Neuron (in vitro differentiated cells): ENCODE data around the gene GPR68.

Experiments
- H2AFZ ChIP-seq: one replicate; pipeline ENCODE4 v1.6.1; 2013; ENCODE audit warnings: low read depth, mild to moderate bottlenecking, inconsistent platforms, low read length, moderate library complexity
- H3K27me3 ChIP-seq: one replicate; pipeline ENCODE4 v1.6.1; 2013; ENCODE audit warnings: low read length; ENCODE audit not compliant: insufficient read depth
- H3K36me3 ChIP-seq: one replicate; pipeline ENCODE4 v1.6.1; 2013; ENCODE audit warnings: low read length; ENCODE audit not compliant: insufficient read depth
- H3K4me1 ChIP-seq: one replicate; pipeline ENCODE4 v1.6.1; 2013; ENCODE audit warnings: low read length; ENCODE audit not compliant: insufficient read depth
- H3K4me3 ChIP-seq: 2 replicates; pipeline ENCODE4 v1.5.1; 2013; ENCODE audit warnings: mild to moderate bottlenecking, low read length, moderate library complexity
- H3K9me3 ChIP-seq: one replicate; pipeline ENCODE4 v1.6.1; 2013; ENCODE audit warnings: low read length

Gene GPR68

GRCh38 chr14:91241863-91242262, 2.6 kb downstream of the GPR68 start:
- Histone ChIP-seq H3K4me1 (peaks cover 11% of the 10 kb centered on the region), H2AFZ (no peak overlapping the region), H3K27me3 (no peaks in the 10 kb centered on the region), H3K4me3 (no peak overlapping the region), H3K36me3 (no peaks in the 10 kb centered on the region), H3K9me3 (no peaks in the 10 kb centered on the region)

GRCh38 chr14:91238661-91239060, 5.8 kb downstream of the GPR68 start:
- no peaks in the 10 kb centered on the region for H3K36me3 ChIP-seq
- H3K9me3 ChIP-seq = peaks cover 2% of the 10 kb centered on the region
- H2AFZ ChIP-seq = no peak overlapping the region
- no peaks in the 10 kb centered on the region for H3K4me1 ChIP-seq
- no peaks in the 10 kb centered on the region for H3K27me3 ChIP-seq
- H3K4me3 ChIP-seq = no peak overlapping the region

GRCh38 chr14:91238085-91238484, 6.4 kb downstream of the GPR68 start:
- Histone ChIP-seq H3K36me3 (no peaks in the 10 kb centered on the region), H3K9me3 (peaks cover 2% of the 10 kb centered on the region), H3K4me1 (no peaks in the 10 kb centered on the region), H3K4me3 (no peak overlapping the region), H2AFZ (no peak overlapping the region), H3K27me3 (no peaks in the 10 kb centered on the region)

- H2AFZ ChIP-seq = no peak overlapping the region
- peaks cover 2% of the 10 kb centered on the region for H3K9me3 ChIP-seq
- no peaks in the 10 kb centered on the region for H3K4me1 ChIP-seq
These were observed 7.3 kb downstream of the GPR68 start for GRCh38 chr14:91237219-91237618.

GRCh38 chr14:91235841-91236240, 8.7 kb downstream of the GPR68 start:
- no peaks in the 10 kb centered on the region for H3K4me1 ChIP-seq
- no peak overlapping the region for H2AFZ ChIP-seq
- no peaks in the 10 kb centered on the region for H3K36me3 ChIP-seq
- no peak overlapping the region for H3K4me3 ChIP-seq
- H3K9me3 ChIP-seq = peaks cover 2% of the 10 kb centered on the region
- H3K27me3 ChIP-seq = no peaks in the 10 kb centered on the region

More at GRCh38 chr14:91237219-91237618, 7.3 kb downstream of the GPR68 start:
- H3K36me3 ChIP-seq = no peaks in the 10 kb centered on the region
- H3K27me3 ChIP-seq = no peaks in the 10 kb centered on the region
- no peak overlapping the region for H3K4me3 ChIP-seq

- H2AFZ ChIP-seq = no peak overlapping the region
- no peaks in the 10 kb centered on the region for H3K36me3 ChIP-seq
- no peak overlapping the region for H3K4me3 ChIP-seq
- H3K4me1 ChIP-seq = no peaks in the 10 kb centered on the region
- peaks cover 4% of the 10 kb centered on the region for H3K9me3 ChIP-seq
- H3K27me3 ChIP-seq = no peaks in the 10 kb centered on the region
These were observed 9.8 kb downstream of the GPR68 start for GRCh38 chr14:91234791-91235114.

- Histone ChIP-seq H3K4me1 (no peaks in the 10 kb centered on the region), H3K27me3 (no peaks in the 10 kb centered on the region), H3K36me3 (no peaks in the 10 kb centered on the region), H2AFZ (no peak overlapping the region), H3K4me3 (no peak overlapping the region), H3K9me3 (peaks cover 5% of the 10 kb centered on the region)
These were observed 10.3 kb downstream of the GPR68 start for GRCh38 chr14:91233936-91234790.

- Histone ChIP-seq H3K27me3 (no peaks in the 10 kb centered on the region), H3K4me3 (no peak overlapping the region), H3K4me1 (no peaks in the 10 kb centered on the region), H2AFZ (no peak overlapping the region), H3K9me3 (peaks cover 5% of the 10 kb centered on the region), H3K36me3 (no peaks in the 10 kb centered on the region)
These were observed 11.9 kb downstream of the GPR68 start for GRCh38 chr14:91232603-91233002.

GRCh38 chr14:91232052-91232451, 12.5 kb downstream of the GPR68 start:
- Histone ChIP-seq H3K4me3 (no peak overlapping the region), H3K36me3 (no peaks in the 10 kb centered on the region), H3K9me3 (peaks cover 5% of the 10 kb centered on the region), H3K27me3 (no peaks in the 10 kb centered on the region), H2AFZ (no peak overlapping the region), H3K4me1 (no peaks in the 10 kb centered on the region)

GRCh38 chr14:91231446-91231845, 13.1 kb downstream of the GPR68 start:
- Histone ChIP-seq H3K4me3 (no peak overlapping the region), H3K9me3 (peaks cover 5% of the 10 kb centered on the region), H3K27me3 (no peaks in the 10 kb centered on the region), H3K36me3 (no peaks in the 10 kb centered on the region), H2AFZ (no peak overlapping the region), H3K4me1 (no peaks in the 10 kb centered on the region)

- H2AFZ ChIP-seq = no peak overlapping the region
- H3K4me1 ChIP-seq = no peaks in the 10 kb centered on the region
- peaks cover 5% of the 10 kb centered on the region for H3K9me3 ChIP-seq
- no peak overlapping the region for H3K4me3 ChIP-seq
- no peaks in the 10 kb centered on the region for H3K36me3 ChIP-seq
- no peaks in the 10 kb centered on the region for H3K27me3 ChIP-seq
These were observed 14.0 kb downstream of the GPR68 start for GRCh38 chr14:91230397-91231035.

GRCh38 chr14:91229743-91230200, 14.7 kb downstream of the GPR68 start:
- no peaks in the 10 kb centered on the region for H3K27me3 ChIP-seq
- no peaks in the 10 kb centered on the region for H3K4me1 ChIP-seq
- H3K4me3 ChIP-seq = no peak overlapping the region
- H3K36me3 ChIP-seq = peaks cover under 1% of the 10 kb centered on the region
- H2AFZ ChIP-seq = no peak overlapping the region
- peaks cover 5% of the 10 kb centered on the region for H3K9me3 ChIP-seq

GRCh38 chr14:91229005-91229382, 15.5 kb downstream of the GPR68 start:
- no peak overlapping the region for H3K4me3 ChIP-seq
- peaks cover 3% of the 10 kb centered on the region for H3K9me3 ChIP-seq
- H2AFZ ChIP-seq = no peak overlapping the region
- H3K27me3 ChIP-seq = no peaks in the 10 kb centered on the region
- H3K36me3 ChIP-seq = peaks cover 3% of the 10 kb centered on the region
- no peaks in the 10 kb centered on the region for H3K4me1 ChIP-seq
